GM18867 (cell line): ENCODE data around the gene NRIP3.

Experiments used
- ATAC-seq: cut with Tn5 transposase; IDR thresholded peaks from one replicate; pipeline ENCODE4 v1.9.1; 2021; ENCODE audit warnings: mild to moderate bottlenecking, moderate library complexity; ENCODE audit not compliant: unreplicated experiment

Gene NRIP3

DNA sequence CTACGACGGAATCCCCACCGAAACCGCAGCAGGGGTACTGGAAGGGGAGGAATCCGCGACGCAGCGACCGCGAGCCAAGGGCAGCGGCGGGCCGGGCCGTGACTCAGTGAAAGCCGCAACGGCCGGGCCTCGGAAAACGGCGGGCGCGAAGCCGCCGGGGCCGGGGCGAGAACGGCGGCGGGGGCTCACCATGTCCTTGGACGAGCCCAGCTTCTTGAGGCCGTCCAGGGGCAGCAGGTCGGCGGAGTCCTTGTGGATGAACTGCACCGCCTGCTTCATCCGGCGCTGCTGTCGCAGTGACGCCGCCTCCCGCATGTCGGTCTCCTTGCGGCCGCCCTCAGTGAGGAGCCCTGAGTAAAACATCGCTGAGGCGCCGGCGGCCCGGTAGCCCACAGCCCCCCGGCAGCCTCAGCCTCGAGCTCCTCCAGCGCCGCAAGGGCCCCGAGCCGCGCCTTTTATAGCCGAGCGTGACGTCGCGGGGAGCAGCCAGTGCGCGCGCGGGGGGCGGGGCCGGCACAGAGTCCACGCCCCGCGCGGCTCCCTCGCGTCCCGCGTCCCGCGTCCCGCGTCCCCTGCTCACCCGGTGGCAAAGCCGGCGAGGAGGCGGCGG lies at the start of gene NRIP3:
TSS of gene NRIP3 (minus strand) at position 429 of the 610 bp plus-strand sequence. CDS start at position 363, 66 bp downstream.
- ATAC-seq, result no peak

DNA sequence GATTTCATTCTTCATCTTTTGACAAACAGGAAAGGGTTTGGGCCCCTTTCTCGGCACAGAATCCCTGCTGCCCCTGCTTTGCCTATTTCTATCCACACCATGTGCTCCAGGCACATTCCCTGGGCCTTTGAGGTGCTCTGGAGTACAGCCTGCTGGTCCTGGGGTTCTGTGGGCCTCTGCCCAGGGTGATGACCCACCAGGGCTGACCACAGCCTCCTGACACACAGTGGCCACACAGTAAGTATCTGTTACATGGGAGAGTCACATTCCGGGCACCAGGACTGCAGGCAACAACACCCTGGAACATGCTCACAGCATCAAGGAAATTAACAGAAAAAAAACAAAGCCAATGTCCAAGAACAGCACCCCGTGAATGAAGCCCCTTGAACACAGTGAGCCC lies 48.5 kb upstream of the NRIP3 start:
- no peak for ATAC-seq

GRCh38 chr11:9049959-9050358 lies 46.2 kb upstream of the NRIP3 start:
- ATAC-seq, result no peak

DNA sequence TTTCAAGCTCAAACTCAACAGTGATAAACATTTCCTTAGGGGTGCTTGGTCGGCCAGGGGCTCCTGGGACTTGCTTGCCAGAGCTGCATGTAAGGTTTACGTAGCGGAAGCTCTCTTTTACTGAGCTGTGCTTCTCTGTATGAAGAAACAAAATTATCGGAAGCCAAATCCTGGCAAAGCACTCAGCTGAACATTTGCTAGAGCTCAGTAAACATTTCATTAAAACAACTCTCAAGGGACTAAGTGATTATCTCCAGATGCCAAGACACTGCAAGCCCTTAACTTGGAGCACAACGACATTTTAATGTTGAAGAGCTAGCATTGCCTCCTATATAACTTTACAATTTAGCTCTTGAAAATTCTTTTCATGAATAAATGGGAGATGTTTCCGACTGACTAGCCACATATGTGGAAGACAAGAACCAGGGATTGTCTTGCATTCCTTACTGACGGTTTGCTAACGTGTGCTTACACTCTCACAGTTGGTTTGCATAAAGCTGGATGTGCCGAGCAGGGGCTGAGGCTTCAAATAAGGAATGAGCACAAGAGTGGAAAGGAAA lies 44.2 kb upstream of the NRIP3 start:
- ATAC-seq, result no peak

- no peak for ATAC-seq
Observed at GRCh38 chr11:9046481-9046880, 42.7 kb upstream of the NRIP3 start.

DNA sequence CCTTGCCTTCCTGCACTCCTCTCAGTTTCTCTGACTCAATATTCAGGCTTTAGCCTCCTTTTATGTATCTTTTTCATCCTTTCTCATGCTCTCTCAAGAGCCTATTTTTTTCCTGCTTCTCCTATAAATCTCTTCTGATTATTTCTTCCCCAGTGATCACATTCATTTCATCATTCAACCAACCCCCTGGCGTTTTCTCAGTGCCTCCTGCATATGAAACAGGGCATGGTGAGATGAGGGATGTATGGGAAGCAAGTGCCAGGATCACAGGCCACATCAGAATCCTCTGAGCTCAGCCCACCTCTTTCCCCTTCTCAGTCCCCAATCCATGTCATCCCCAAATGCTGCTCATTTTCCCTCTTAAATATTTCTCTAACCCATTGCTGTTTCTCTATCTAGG lies 38.7 kb upstream of the NRIP3 start:
- ATAC-seq, result no peak

GRCh38 chr11:9041747-9042146 lies 37.9 kb upstream of the NRIP3 start:
- no peak for ATAC-seq

DNA sequence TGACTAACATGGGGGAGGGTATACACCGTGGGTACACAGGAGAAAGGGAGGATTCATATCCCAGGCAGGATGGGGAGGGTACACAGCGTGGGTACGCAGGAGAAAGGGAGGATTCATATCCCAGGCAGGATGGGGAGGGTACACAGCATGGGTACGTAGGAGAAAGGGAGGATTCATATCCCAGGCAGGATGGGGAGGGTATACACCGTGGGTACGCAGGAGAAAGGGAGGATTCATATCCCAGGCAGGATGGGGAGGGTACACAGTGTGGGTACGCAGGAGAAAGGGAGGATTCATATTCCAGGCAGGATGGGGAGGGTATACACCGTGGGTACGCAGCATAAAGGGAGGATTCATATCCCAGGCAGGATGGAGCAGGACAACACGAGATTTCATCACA lies 36.6 kb upstream of the NRIP3 start:
- ATAC-seq, result no peak

- ATAC-seq, result no peak
Observed at GRCh38 chr11:9039863-9040262, 36.1 kb upstream of the NRIP3 start.

DNA sequence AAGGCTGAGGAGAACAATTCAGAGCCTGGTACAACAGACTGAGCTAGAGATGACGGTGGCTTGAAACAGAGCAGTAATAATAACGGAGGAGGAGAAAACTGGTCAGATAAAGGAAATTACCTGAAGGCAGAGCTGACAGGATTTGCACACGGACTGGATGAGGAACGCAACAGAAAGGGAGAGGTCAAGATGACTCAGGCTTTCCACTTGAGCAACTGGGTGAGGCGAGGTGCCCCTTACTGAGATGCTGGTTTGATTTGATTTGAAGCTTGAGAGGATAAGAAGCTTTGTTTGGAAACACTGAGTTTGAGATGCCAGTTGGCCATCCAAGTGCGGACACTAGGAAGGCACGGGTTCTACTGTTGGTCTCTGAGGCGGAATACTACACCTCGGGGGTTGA lies 35.4 kb upstream of the NRIP3 start:
- ATAC-seq, result no peak

- no peak for ATAC-seq
Observed at GRCh38 chr11:9038541-9038940, 34.7 kb upstream of the NRIP3 start.

DNA sequence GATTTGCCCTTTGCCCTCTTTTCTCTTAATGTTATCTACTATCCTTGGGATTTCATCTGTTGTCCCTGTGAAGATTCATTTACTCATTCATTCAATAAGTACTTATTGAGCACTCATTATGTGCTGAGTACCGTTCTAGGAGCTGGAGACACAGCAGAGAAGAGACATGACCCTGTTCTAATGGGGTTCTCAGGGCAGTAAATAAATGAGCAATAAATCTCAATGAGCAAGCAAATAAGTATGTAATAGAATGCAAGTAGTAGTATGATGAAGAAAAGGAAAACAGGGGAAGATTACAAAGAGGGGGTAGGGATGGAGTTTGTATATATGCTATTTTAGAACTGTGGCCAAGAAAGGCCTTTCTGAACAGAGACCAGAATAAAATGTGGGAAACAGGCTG lies 34.2 kb upstream of the NRIP3 start:
- ATAC-seq, result no peak

DNA sequence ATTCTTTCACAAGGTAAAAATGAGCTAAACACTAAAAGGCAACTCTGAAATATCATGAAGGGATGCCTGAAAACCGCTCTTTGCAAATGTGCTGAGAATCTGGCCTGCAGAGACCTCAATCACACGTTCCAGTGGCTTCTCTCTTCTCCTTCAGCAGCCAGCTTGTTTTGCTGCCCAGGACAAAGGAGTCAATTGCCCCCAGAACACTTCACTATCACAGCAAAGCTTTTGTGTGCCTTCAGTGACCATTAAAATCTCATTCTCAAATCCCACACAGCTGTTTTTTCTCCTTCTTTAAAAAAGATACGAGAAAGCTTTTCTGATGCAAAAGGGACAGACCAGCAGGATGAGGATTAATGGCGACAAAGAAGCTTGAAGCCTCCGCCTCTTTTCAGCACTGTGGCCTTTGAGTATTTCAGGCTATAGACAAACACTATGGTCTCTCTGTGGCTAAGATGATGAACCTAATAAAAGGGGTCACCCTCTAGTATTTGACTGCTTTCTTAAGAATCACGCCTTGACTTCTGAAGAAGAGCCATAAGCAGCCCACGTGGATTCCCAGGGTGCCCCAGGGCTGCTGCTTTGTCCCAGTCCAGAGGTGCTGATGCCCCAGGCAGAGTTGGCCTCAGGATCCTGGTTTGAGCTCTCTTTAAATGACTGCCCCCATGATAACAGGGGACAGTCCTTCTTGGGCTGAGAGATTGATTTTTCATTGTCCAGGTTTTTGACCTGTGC lies 33.4 kb upstream of the NRIP3 start:
- ATAC-seq, result no peak

- ATAC-seq, result no peak
Observed at GRCh38 chr11:9030601-9031000, 26.8 kb upstream of the NRIP3 start.

- ATAC-seq, result no peak
Observed at GRCh38 chr11:9029422-9029821, 25.6 kb upstream of the NRIP3 start.

- no peak for ATAC-seq
Observed at GRCh38 chr11:9028581-9028980, 24.8 kb upstream of the NRIP3 start.

- ATAC-seq, result no peak
Observed at GRCh38 chr11:9025101-9025850, 21.5 kb upstream of the NRIP3 start.

- ATAC-seq, result no peak
Observed at GRCh38 chr11:9022961-9023680, 19.3 kb upstream of the NRIP3 start.

GRCh38 chr11:9020916-9021315 lies 17.1 kb upstream of the NRIP3 start:
- no peak for ATAC-seq

DNA sequence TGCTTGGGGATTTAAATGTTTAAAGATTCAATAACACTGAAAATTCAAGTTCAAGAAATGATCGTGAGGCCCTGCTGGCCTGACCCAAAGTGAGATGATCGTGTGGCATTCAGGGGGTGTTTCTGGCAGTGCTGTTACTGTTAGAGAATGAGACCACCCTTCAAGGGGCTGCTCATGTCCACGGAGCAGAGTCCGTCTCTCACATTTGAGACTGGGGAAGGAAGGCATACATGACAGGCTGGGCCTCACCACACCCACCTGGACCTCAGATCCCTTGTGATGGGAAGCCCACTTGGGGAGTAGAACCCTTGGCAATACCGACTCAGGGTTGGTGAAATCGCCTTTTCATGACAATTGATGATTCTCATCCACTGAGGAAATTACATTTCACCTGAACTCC lies 16.1 kb upstream of the NRIP3 start:
- ATAC-seq, result no peak

DNA sequence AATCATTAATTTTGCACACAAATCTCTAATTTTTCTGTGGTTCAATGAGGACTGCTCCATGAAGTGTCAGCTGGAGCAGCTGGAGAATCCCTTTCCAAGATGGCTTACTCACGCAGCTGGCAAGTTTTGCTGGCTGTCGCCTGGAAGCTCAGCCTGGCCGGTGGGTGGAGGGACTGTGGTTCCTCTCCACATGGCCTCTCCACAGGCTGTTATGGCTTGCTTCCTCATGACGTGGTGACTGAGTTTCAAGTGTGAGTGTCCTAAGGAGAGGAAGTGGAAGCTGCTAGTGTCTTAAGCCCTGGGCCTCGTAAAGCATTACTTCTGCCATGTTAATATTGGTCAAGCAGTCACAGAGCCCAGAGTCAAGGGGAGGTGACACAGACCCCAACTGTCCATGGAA lies 14.0 kb upstream of the NRIP3 start:
- ATAC-seq, result no peak
